ENCODE data around the gene BNIP5. TPM values are rescaled to one million over a fixed set of nuclear protein-coding genes. Genes with fewer than 3 reads are reported as not detected.
A peak's percentile ranks its signal among the peaks of the same experiment; 100 is the strongest.

The BNIP5 gene
- total RNA-seq, 1 donor from 2014 or later: not detected

- Mint-ChIP-seq H3K27me3 (ENCODE audit: insufficient read depth, low read depth) (peaks cover 12% of the 10 kb centered on the region), H3K4me1 (peaks cover 2% of the 10 kb centered on the region), H3K27ac (no peak overlapping the region), H3K4me3 (no peak overlapping the region), H3K9me3 (no peaks in the 10 kb centered on the region), H3K36me3 (no peaks in the 10 kb centered on the region)
- Histone ChIP-seq H3K27ac (no peak overlapping the region), H3K4me1 (no peaks in the 10 kb centered on the region), H3K4me2 (no peak overlapping the region), H3F3A (ENCODE audit: low read depth) (no peaks in the 10 kb centered on the region), H2AFZ (replicated peaks) (no peak overlapping the region), H3K27me3 (no peaks in the 10 kb centered on the region), H3K9ac (no peak overlapping the region), H3K79me2 (ENCODE audit: low read depth) (no peaks in the 10 kb centered on the region), H3K9me3 (ENCODE audit: low read depth) (no peaks in the 10 kb centered on the region), H4K20me1 (ENCODE audit: low read depth) (no peaks in the 10 kb centered on the region), H3K36me3 (no peaks in the 10 kb centered on the region), H3K4me3 (no peak overlapping the region)
- no peak for DNase-seq (ENCODE audit: low spot score)
- TF ChIP-seq CTCF (IDR thresholded peaks at IDR 0.05): no peak
- no peak for TF ChIP-seq EZH2 (IDR thresholded peaks at IDR 0.05)
- TF ChIP-seq EZH2phosphoT487 (IDR thresholded peaks at IDR 0.05): no peak
Observed at GRCh38 chr6:36374194-36374593, 37.5 kb upstream of the BNIP5 start.

GRCh38 chr6:36373368-36374019 lies 36.8 kb upstream of the BNIP5 start:
- Histone ChIP-seq H3K27ac (no peak overlapping the region), H3K4me3 (no peak overlapping the region), H2AFZ (replicated peaks) (no peak overlapping the region), H4K20me1 (ENCODE audit: low read depth) (no peaks in the 10 kb centered on the region), H3K79me2 (ENCODE audit: low read depth) (no peaks in the 10 kb centered on the region), H3K9me3 (ENCODE audit: low read depth) (no peaks in the 10 kb centered on the region), H3F3A (ENCODE audit: low read depth) (no peaks in the 10 kb centered on the region), H3K4me1 (no peaks in the 10 kb centered on the region), H3K9ac (no peak overlapping the region), H3K4me2 (no peak overlapping the region), H3K27me3 (no peaks in the 10 kb centered on the region), H3K36me3 (no peaks in the 10 kb centered on the region)
- DNase-seq (ENCODE audit: low spot score): no peak
- Mint-ChIP-seq H3K9me3 (no peaks in the 10 kb centered on the region), H3K27ac (no peak overlapping the region), H3K4me1 (peaks cover 5% of the 10 kb centered on the region), H3K36me3 (no peaks in the 10 kb centered on the region), H3K27me3 (ENCODE audit: insufficient read depth, low read depth) (peaks cover 12% of the 10 kb centered on the region), H3K4me3 (no peak overlapping the region)
- TF ChIP-seq EZH2phosphoT487 (IDR thresholded peaks at IDR 0.05): no peak
- TF ChIP-seq EZH2 (IDR thresholded peaks at IDR 0.05): no peak
- TF ChIP-seq CTCF (IDR thresholded peaks at IDR 0.05): no peak

GRCh38 chr6:36372088-36372487 lies 35.4 kb upstream of the BNIP5 start:
- Mint-ChIP-seq H3K27me3 (ENCODE audit: insufficient read depth, low read depth) (peaks cover 13% of the 10 kb centered on the region), H3K9me3 (no peaks in the 10 kb centered on the region), H3K4me1 (peaks cover 5% of the 10 kb centered on the region), H3K36me3 (no peaks in the 10 kb centered on the region), H3K27ac (peak overlapping the region; percentile 48), H3K4me3 (no peak overlapping the region)
- Histone ChIP-seq H3K4me3 (no peak overlapping the region), H3K4me2 (no peak overlapping the region), H3K27ac (no peak overlapping the region), H3K9me3 (ENCODE audit: low read depth) (no peaks in the 10 kb centered on the region), H3K79me2 (ENCODE audit: low read depth) (no peaks in the 10 kb centered on the region), H4K20me1 (ENCODE audit: low read depth) (no peaks in the 10 kb centered on the region), H3K27me3 (no peaks in the 10 kb centered on the region), H3F3A (ENCODE audit: low read depth) (no peaks in the 10 kb centered on the region), H2AFZ (replicated peaks) (no peak overlapping the region), H3K36me3 (no peaks in the 10 kb centered on the region), H3K4me1 (no peaks in the 10 kb centered on the region), H3K9ac (no peak overlapping the region)
- TF ChIP-seq EZH2phosphoT487 (IDR thresholded peaks at IDR 0.05) (no peak), EZH2 (IDR thresholded peaks at IDR 0.05) (no peak), CTCF (IDR thresholded peaks at IDR 0.05) (no peak)
- no peak for DNase-seq (ENCODE audit: low spot score)
